HG02970 (cell line): Measurements from ENCODE around the gene APBB2.

ENCODE experiments used
- ATAC-seq: cut with Tn5 transposase; IDR thresholded peaks from one replicate; pipeline ENCODE4 v1.9.1; 2021; ENCODE audit warnings: mild to moderate bottlenecking, moderate library complexity, moderate number of reproducible peaks; ENCODE audit not compliant: unreplicated experiment, low FRiP score

The APBB2 gene

DNA sequence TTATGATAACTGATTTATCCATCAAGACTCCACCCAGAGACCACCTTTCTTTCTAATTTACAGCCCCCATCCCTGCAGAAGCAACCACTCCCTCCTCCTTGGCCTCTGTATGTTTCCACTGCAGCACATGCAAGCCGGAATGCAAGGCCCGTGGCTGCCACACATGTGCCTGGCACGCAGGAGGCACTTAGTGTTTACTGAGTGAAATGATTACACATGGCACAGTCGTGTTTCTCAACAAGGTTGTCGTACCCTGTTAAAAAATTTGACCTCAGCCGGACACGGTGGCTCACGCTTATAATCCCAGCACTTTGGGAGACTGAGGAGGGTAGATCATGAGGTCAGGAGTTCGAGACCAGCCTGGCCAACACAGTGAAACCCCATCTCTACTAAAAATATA is 104.3 kb downstream of the APBB2 start:
- ATAC-seq, result no peak

DNA sequence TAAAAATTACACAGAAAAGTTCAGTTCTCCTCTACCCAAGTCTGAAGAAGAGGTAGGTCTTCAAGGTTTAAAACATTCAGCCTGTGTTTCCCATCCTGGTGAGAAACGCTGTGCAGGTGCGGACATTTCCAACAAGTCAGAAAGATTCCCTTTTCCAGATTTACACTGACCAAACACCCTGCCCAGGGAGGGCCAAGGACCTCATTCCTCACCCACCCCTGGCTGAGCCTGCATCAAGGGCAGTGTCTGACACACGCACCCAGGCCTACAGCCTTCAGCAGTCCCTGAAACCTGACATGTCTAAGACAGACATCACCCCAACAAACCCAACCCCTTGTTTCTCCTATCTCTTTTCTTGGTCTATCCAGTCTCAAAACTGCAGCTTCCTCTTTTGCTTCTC is 105.9 kb downstream of the APBB2 start:
- ATAC-seq, result no peak

- no peak for ATAC-seq
These were observed 107.5 kb downstream of the APBB2 start for GRCh38 chr4:41106694-41107419.

DNA sequence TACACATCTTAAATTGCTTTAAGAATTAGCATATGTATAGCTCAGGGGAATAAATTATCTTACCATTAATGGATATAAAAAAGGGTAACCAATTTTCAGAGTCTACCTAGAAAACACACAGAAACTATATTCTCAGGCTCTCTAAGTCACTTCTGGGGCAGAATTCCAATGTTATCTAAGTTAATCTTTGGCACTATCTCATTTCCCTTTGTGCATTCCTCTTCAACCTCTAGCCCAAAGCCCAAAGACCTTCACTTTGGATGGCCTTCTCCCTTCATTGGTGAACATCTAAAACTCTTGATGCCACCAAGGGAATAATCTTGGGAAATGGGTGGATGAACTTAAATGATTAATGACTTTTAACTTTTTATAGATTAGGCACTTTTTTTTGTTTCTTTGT is 108.3 kb downstream of the APBB2 start:
- ATAC-seq, result no peak

DNA sequence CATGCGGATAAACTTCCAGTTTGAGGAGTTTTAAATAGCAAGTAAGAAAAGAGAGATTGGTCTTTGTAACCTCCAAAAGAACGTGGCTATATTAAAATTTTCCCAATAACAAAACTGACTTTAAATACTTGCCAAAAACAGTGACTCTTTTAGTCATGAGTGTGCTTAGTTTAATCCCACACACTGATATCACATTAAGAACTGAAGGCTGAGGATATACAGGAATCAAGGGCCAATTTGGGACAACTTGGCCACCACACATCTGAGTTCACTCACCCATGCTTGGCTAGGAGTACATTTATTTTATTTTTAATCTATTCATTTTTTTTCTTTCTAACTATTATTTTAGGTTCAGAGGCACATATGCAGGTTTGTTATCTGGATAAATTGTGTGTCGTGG is 110.2 kb downstream of the APBB2 start:
- ATAC-seq, result no peak

DNA sequence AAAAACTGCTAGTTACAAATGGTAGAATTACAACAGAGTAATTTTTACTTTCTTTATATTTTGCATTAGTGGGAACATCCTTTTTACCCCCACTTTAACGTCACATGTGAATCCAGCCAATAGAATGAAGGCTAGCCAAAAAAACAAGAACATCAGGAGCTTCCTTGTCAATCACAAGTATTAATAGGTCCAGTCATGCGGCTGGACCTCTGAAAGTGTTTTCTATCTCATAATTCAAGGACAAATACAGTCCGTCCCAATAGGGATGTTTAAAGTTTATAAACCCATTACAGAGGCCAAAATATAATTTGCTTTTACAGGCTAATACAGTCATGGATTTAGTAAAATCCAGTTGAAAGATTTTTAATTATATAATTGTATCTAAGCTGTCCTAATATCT is 110.7 kb downstream of the APBB2 start:
- no peak for ATAC-seq

- no peak for ATAC-seq
These were observed 111.8 kb downstream of the APBB2 start for GRCh38 chr4:41102414-41103092.

DNA sequence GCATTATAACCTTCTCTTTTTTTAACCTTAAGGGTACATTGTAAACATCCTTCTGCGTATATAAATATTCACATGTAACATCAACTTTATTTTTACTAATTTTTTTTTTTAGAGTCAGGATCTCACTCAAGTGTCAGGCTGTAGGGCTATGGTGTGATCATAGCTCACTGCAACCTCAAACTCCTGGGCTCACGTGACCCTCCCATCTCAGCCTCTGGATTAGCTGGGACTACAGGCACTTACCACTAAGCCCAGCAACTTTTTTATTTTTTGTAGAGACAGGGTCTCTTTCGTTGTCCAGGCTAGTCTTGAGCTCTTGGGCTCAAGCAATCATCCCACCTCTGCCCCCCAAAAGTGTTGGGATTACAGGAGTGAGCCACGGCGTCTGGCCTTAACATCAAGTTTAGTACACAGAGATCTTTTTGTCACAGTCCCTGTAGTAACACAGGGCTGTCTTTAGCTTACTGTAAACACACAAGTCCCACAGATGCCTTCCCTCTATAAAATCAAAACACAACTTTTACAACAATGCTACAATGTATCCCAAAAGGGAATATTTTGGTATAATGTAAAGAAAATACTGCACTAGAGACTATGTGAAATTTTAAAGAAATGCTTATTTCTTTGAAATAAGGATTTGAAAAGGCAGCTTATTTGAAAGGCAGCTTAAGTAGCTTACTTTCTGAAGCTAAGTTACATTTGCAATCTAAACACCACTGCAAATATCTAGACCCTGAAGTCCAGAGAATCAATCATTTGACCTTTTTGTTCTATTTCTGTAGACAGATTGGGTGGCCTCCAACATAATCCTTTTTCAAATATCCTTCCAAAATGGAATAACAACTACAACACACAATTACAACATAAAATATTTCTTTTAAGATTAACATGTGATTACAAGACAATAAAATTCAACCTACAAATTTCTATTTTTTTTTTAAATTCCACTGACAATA is 116.0 kb downstream of the APBB2 start:
- no peak for ATAC-seq

DNA sequence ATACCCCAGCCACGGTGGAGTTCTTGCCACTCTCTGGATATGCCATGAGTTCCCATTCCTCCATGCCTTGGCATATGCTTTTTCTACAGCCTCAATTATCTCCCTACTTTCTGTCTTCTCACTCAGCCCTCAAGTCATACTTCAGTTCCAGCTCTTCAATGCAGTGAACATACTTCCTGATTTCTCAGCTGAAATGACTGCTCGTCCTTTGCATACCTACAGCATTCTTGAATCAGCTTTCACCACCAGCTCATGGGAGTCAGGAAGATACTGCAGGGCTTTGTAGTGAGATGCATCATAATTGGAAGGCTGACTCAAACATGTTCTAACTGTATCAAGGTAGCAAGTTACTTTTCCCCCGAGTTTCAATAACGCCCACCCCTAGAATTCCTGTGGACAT is 118.4 kb downstream of the APBB2 start:
- no peak for ATAC-seq

- no peak for ATAC-seq
These were observed 119.0 kb downstream of the APBB2 start for GRCh38 chr4:41095192-41095872.

GRCh38 chr4:41092128-41092527 is 122.2 kb downstream of the APBB2 start:
- ATAC-seq, result no peak

DNA sequence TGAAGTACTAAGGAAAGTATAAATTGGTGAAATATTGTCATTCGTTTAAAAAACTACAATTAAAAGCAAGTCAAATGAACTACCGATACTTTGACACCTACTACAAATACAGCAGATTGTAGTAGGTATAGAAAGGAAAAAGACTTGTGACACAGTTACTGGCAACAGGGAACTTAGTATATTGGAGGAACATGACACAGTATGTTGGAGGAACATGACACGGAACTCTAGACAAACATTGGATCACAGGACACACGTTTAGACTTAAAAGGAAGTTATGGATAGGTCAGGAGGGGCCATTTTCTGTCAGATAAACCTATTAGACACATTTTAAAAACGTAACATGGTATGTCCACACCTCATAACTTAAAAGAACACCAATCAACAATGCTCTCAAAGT is 132.5 kb downstream of the APBB2 start:
- no peak for ATAC-seq

DNA sequence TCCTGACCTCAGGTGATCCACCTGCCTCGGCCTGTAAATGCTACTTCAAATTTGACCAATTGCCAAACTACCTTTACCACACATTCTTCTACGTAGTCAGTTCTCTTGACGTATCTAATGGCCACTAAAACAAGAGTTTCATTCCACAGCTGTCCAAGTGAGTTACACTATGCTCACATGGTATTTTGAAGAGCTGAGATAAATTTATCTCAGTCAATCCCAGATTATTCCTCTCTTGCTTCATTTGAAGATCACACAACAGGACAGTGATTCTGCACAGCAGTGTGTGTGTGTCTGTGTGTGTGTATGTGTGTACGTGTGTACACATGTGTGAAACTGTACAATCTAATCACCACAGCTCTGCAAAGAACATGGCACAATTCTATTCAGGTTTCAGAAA is 133.4 kb downstream of the APBB2 start:
- no peak for ATAC-seq

- no peak for ATAC-seq
These were observed 134.3 kb downstream of the APBB2 start for GRCh38 chr4:41079881-41080560.

GRCh38 chr4:41077628-41078027 is 136.7 kb downstream of the APBB2 start:
- no peak for ATAC-seq

- no peak for ATAC-seq
These were observed 137.9 kb downstream of the APBB2 start for GRCh38 chr4:41076481-41076880.

DNA sequence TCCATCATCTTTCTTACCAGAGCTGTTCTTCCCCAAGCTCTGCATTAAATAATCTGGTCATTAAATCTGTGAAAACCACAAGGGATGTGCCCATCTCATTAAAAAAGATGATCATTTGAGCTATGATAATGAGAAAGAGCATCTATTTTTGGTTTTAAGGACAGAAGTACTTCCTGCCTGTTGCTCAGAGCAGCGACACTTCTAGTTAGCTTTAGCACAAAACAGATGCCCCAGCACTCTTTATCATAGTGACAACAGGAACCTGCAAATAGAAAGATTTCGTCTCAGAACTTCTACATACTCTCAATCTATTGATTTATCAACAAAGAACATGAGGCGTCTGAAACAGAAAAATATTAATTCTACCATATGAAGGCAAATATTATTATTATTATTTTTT is 140.1 kb downstream of the APBB2 start:
- no peak for ATAC-seq

DNA sequence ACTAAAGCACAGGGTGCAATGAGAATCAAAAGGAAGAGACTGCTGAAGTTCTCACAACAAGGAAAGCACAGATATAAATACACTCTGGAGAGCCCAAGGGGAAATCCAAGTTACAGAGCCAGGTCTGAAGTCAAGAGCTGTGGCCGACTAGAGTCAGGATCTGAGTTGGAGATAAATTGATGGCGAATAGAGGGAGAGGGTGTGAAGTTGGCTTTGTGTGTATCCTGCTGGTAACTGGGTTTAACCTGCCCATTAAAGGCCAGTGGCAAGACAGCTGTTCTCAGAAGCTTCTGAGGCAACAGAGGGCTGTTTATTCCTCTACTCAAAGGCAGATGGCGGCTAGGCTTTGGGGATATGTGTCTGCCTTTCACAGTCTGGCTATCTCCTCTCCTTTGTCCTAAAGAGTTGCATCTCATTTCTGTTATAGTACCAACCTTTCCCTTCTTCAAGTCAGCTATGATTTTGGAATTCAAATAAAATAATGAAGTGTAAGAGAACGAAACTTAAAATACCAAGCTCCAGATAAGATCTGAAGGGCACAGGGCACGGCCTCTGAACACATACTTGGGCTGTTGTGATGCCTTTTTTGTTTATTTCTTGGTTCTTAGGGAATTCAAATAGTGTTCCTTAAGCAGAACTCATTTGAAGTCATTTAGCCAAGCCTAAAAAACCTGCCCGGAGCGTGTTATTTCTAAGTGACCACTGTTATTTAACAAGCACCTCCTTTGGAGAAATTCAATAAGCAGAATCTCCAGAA is 142.1 kb downstream of the APBB2 start:
- ATAC-seq, result no peak

- no peak for ATAC-seq
These were observed 143.6 kb downstream of the APBB2 start for GRCh38 chr4:41070516-41071281.
